HG02759 (cell line): ENCODE results near the gene COX6B1.
A peak's percentile ranks its signal among the peaks of the same experiment; 100 is the strongest.
"Not testable (repeated sequence)": the region's sequence is repeated elsewhere in the genome, so short reads cannot be mapped to it uniquely, and the experiment has no call there.

Source experiments
- ATAC-seq: cut with Tn5 transposase; IDR thresholded peaks from one replicate; pipeline ENCODE4 v1.9.1; 2021; ENCODE audit warnings: mild to moderate bottlenecking, moderate library complexity; ENCODE audit not compliant: unreplicated experiment

Gene COX6B1

DNA sequence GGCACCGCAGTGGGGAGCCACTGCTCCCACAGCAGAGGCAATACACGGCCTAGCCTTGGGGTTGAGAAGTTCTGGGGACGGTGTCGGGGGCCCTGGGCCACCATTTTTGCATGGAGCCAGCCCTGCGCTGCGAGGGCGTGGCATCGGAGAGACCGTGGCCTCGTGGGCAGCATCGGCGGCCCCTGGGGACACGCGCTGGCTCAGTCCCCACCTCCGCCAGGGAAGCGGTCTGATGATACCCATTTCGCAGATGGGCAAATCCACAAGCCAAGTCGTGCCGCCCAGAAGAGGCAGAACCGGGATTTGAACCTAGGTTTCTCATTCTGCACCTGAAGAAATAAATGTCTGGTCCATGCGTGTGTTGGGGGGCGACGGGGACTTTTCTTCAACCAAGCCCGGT, 17.0 kb downstream of the COX6B1 start:
- no peak for ATAC-seq

DNA sequence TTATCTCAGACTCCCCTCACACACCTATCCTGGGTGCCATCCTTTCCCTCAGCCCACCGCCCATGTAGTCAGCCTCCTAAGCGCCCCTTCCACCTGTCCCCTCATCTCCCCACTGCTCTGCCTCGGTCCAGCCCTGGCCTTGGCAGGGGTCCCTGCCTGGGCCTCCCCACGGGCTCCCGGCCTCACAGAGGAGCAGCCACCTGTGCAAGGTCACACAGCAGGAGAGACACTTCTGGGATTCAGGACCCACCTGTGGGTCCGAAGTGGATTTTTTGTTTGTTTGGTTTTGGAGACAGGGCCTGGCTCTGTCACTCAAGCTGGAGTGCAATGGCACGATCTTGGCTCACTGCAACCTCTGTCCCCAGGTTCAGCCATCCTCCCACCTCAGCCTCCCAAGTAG, 17.5 kb downstream of the COX6B1 start:
- no peak for ATAC-seq

DNA sequence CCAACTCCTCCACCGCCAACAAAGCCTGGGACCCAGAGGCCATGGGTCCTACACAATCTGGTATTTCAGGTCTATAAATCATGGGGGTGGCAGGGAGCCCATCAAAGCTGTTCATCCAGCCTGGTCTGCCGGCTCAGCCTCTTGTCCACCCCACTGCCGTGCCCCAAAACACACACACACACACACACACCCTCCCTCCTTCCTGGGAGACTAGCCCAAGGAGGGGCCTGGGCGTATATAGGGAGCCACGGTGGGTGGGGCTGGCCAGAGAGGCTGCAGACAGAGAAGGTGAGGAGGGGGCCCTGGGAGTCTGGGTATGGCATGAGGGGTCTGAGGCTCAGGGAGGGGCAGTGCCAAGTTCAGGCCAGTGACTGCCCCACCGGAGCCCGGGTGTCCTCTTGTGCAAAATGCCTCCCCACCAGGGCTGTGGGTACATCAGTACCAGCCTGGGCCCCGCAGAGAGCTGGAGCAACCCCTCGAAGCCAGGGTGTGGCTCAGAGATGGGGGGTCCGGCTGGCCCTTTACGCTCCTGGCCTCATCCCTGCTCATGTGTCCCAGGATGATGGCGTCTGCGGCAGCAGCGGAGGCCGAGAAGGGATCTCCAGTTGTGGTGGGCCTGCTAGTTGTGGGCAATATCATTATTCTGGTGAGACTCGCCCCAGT, 18.3 kb downstream of the COX6B1 start, which contains the start of gene UPK1A:
Gene UPK1A (plus strand): TSS at position 267 of the 663 bp plus-strand sequence. CDS start 296 bp downstream, at position 563.
- ATAC-seq = no peak

DNA sequence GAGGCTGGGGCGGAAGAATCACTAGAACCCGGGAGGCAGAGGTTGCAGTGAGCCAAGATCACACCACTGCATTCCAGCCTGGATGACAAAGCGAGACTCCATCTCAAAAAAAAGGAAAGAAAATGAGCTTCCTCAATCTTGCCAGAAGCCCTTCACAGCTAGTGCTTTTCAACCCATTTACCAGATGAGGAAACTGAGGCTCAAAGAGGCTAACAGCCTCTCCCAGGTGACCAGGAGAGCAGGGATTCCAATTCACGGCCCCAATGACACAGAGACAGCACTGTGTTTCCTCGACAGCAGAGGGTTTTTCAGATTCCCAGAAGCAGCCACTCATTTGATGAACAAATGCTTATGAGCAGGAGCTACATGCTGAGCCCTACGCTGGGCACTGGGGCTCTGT, 21.4 kb downstream of the COX6B1 start:
- no peak for ATAC-seq

DNA sequence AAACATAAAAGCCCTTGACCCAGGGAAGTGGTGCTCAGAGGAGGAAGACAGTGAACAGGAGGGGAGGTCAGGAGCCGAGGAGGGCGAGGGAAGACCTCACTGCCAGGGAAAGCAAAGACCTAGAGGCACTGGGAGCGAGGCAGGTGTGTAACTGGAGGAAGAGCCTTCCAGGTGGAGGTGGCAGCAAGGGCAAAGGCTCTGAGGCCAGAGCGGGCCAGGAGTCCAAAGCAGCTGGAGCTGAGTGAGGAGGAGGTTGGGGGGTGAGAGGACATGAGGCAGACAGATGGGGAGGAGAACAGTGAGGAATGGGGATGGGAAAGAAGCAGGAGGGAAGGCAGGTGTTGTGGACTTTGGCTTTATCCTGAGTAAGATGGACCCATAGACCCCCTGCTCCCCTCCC, 21.9 kb downstream of the COX6B1 start:
- ATAC-seq = no peak

DNA sequence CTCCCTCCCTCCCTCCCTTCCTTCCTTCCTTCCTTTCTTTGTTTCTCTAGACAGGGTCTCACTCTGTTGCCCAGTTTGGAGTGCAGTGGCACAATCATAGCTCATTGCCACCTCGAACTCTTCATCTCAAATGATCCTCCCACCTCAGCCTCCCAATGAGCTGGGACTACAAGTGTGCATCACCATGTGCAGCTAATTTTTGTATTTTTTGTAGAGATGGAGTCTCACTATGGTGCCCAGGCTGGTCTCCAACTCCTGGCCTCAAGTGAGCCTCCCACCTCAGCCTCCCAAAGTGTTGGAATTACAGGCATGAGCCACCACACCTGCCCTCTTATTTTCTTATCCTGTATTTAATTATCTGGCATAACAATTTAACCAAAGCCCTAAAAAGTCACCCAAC, 22.6 kb downstream of the COX6B1 start:
- no peak for ATAC-seq

DNA sequence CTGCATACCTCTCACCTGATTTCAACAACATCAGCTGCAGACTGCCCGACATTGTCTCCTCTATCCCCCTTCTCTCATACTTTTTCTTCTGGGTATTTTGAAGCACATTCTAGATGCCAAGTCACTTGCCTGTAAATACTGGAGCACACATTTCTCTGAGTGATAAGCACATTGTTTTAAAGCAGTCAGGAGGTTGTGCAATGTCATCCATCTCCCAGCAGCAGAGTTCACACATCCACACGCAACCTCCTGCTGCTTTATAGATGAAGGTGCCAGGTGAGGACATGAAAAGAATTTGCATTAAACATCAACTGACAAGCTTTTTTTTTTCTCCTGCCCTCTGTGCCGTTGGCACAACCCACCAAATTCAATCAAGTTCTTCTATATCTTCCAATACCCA, 23.7 kb downstream of the COX6B1 start:
- ATAC-seq = no peak

DNA sequence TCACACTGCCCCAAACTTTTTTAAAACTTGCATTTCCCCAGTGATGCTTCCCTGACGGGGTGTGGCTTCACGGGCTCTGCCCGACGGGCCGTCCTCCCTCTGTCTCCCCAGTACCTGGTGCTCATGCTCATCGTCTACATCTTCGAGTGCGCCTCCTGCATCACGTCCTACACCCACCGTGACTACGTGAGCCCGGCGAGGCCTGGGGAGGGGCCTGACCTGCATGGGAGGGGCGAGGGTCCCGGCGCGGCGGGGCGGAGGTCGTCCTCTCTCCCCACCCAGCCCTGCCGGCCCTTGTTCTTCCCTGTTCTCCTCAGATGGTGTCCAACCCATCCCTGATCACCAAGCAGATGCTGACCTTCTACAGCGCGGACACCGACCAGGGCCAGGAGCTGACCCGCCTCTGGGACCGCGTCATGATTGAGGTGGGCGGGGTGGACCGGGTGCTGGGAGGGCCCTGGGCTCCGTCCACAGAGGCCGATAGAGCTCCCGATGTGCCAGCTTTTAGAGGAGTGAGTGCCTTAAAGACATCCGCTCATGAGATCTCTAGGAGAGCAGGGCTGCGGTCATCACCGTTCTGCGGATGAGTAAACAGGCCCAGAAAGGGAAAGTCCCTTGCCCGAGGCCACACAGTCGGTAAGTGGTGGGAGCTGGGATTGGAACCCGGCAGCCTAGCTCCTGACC, 25.1 kb downstream of the COX6B1 start:
- no peak for ATAC-seq

DNA sequence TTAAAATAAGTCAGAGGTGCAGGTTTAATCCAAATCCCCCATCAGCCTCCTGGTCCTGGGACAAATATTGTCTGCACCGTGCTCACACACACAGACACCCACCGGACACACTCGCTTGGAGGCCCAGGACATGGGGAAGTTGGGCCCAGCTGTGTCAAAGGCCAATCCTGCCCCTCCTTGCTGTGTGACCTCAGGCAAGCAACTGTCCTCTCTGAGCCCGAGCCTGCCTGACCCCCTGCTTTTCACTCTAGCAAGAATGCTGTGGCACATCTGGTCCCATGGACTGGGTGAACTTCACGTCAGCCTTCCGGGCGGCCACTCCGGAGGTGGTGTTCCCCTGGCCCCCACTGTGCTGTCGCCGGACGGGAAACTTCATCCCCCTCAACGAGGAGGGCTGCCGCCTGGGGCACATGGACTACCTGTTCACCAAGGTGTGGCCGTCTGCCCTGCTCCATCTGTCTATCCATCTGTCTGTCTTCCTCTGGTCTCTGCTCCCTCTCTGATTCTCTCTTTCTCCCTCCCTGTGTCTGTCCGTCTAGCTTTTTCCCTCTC, 27.5 kb downstream of the COX6B1 start:
- ATAC-seq = no peak

DNA sequence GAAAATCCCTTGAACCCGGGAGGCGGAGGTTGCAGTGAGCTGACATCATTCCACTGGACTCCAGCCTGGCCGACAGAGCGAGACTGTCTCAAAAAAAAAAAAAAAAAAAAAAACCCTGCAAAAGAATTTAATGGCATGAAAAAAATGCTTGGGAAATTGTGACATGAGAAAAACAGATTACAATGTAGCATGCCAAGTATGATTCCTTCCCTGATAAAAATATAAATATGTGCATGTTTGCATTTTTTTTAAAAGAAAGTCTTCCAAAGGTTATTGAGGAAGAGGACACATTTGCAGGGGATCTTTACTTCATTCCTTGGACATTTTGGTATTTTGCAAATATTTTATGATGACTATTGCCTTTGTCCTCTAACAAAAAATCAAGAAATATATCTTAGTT, 41.7 kb downstream of the COX6B1 start:
- no peak for ATAC-seq

DNA sequence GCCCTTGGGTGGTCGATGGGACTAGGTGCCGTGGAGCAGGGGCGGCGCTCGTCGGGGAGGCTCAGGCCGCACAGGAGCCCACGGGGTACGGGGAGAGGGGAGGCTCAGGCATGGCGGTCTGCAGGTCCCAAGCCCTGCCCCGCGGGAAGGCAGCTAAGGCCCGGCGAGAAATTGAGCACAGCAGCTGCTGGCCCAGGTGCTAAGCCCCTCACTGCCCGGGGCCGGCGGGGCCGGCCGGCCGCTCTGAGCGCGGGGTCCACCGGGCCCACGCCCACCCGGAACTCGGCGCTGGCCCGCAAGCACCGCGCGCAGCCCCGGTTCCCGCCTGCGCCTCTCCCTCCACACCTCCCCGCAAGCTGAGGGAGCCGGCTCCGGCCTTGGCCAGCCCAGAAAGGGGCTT, 43.0 kb downstream of the COX6B1 start:
- not testable (repeated sequence) for ATAC-seq

DNA sequence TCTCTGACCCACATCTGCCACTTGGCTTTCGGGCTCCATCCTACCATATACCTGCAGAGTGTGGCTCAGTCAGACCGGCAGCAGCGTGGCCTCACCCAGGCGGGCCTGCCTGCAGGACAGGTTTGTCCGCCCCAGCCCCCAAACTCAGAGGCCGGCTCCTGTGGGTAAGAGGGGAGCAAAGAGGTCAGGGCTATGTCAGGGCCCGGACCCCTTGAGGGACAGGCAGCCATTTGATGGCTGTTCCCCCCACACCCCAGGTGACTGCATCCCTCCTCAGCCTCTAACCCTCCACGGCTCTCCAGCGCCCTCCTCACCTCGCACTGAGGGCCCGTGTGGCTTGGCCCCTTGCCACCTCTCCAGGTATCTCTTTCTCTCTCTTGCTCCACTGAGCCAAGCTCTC, 43.9 kb downstream of the COX6B1 start:
- ATAC-seq = no peak

DNA sequence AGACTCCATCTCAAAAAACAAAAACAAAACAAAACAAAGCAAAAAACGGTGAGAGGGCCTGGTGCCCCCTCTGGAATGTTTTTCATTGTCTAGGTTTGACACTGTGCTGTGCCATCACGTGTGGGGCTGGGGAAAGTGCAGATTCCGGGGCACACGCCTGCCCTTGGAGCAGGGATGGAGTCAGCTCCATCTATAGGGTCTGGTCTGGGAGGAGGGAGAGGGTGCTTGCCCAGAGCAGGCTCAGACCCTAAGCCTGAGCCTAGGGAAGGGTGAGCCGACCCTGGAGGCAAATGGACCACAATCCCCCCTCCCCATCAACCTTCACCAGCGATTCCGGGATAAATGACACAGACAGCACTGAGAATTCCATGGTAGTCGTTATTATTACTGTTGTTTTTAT, 45.3 kb downstream of the COX6B1 start:
- ATAC-seq = no peak

DNA sequence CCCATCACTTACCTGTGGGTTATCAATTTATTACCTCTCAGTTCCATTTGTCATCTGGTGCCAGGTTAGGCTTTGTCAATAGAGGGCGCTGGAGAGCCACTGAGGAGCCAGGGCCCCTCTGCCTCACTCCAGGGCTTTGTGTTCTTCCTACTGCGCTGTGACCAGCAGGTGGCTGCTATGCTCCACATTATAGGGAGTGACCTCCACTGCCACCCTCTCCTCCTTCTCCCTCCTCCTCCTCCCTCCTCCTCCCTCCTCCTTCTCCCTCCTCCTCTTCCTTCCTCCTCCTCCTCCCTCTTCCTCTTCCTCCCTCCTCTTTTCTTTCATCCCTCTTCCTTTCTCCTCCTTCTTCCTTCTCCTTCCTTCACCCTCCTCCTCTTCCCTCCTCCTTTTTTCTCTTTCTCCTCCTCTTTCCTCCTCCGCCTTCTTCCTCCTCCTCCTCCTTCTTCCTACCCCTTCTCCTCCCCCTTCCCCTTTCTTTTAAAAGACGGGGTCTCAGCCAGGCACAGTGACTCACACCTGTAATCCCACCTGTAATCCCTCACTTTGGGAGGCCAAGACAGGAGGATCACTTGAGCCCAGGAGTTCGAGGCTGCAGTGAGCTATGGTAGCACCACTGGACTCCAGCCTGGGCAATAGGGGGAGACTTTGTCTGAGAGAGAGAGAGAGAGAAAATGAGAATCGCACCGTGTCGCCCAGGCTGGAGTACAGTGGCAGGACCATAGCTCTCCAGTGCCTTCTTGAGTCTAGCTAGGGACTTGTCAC, 45.9 kb downstream of the COX6B1 start:
- peak; percentile 85 for ATAC-seq

DNA sequence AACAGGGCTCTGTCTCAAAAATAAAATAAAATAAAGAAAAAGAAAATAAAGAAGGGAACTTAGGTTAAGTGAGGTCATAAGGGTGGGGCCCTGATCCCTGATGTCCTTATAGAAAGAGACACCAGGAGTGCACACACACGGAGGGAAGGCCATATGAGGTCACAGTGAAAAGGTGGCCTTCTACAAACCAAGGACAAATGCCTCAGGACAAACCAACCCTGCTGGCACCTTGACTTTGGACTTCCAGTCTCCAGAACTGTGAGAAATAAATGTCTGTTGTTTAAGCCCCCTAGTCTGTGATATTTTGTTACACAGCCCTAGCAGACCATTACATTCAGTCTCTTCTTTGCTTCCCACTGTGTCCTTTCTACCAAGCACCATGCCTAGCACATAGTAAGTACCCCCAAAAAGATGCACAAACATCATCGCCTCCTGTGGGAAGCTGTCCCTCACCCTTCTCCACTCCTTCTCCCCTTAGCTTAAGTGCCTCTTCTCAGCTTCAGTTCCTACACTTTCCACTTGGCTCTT, 47.8 kb downstream of the COX6B1 start:
- no peak for ATAC-seq

DNA sequence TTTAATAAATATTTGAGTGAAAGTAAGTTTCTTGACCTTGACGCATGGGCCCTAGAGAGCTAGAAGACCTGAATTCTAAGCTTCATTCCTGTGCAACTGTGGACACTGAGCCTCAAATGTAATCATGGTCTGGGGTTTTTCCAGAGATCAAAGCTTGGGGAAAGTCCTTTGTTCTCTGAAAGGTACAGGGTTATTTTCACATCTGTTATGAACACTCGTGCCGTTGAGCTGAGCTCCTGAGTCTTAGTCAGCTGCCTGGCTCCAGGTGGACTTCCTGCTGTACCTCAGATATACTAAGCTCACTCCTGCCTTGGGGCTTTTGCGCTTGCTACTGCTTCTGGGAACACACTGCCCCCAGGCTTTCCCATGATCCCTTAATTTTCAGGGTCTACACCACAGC, 48.7 kb downstream of the COX6B1 start:
- ATAC-seq = no peak

DNA sequence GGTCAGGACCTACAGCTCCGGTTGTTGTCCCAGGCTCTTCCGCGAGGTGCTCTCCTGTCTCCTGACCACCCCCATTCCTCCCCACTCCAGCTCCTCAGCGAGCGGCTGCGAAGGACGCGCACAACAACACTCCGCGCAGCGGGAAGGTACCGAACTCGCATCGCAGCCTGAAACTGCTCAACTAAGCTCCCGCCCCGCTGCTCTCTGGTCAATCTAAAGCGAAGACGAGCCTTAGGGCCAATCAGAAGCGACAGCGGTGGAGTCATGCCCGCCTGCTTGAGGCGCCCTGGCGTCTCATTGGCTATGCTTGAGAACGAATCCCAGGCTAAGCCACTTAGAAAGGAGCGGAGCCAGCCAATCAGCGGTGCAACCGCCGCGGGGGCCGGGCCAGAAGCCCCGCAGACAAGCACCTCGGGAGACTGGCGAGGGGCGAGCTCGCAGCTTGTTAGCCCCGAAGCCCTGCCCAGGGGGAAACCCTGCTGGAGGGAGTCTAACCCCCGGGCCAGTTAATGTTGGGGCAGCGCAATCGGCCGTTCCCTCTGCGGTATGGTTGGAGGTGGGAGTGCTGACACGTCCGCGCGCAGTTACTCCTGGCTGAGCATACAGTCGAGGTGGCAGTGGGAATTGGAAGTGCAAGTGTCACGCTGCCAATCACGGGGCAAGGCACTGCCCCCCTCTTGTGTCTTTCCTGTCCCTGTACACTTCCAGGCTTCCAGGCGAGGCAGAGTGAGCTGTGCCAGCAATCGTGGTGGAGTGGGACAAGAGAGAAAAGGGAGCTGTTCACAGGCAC, 54.3 kb downstream of the COX6B1 start:
- peak; percentile 98 for ATAC-seq

DNA sequence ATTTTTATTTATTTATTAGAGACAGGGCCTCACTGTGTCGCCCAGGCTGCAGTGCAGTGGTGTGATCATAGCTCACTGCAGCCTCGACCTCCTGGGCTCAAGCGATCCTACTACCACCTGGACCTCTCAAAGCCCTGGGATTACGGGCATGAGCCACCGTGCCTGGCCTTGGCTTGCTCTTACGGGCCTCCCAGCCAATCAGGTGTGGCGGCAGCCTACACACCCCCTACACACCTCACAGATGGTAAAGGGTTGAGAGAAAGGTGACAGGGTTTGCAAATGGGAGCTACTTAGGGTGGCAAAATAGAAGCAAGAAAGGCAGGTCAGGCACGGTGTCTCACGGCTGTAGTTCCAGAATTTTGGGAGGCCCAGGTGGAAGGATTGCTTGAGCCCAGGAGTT, 55.2 kb downstream of the COX6B1 start:
- no peak for ATAC-seq

DNA sequence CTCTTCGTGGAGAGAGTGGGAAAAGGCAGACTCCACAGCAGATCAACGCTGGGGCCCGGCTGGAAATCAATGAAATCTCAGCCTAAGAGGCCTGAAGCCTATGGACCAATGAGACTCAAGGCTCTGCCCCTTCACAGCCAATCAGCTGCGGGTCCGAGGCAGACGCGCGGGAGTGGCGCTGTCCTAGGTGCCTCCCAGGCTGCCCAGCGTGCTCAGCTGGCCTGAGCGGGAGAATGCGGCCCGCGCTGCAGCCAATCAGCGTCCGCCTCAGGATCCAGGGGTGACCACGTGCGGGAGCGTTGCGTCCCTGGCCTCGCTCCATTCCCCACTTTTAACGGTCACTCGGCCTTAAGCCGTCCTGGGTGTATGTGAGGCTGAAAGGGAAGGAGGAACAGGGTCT, 56.1 kb downstream of the COX6B1 start, which contains the start of gene ZBTB32:
Gene ZBTB32 (plus strand): TSS at position 341 of the 400 bp plus-strand sequence. CDS start 10,069 bp downstream, outside the sequence.
- no peak for ATAC-seq
